Measurements from ENCODE around the gene CYB561D2. TPM values are rescaled to one million over a fixed set of nuclear protein-coding genes. Genes with fewer than 3 reads are reported as not detected.

The CYB561D2 gene
- total and polyA plus RNA-seq, 2 of the 13 experiments (the other 11 are each of a cell fraction or from before 2014, with no cell fraction given), result 11.1 to 17.2 TPM

DNA sequence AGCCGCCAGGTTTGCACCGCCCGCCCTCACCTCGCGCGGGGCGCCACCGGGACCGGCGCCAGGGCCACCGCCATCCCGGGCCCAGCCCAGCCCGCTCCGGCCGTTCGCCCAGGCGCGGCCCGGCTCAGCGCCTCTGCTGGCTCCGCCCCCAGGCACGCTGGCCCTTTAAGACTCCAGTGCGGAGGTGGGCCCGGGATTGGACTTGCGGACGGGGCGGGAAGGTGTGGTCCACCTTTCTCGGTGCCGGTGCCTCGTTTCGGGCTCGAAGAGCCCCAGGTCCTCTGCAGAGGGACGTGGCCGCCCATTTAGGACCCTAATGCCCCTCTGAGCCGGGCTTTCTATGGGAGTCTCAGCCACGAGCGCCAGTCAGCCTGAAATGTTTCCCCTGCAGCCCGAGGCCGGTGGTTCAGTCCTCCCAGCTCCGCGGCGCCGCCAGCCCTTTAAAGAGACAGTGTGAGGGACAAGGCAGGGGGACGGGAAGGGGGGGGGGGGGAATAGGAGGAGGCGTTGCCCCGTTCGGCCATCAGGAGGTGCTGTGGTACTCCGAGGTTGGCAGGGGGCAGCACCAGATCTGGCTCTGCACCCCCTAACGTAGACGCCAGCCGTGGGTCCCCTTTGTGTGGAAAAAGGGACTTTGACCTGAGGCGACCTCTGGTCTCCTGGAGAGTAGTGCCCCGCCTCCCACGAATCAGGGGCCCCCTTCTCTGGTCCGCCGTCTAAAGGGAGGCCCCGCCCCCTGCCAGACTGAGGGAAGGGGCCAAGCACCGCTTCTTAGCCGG lies 29.1 kb upstream of the CYB561D2 start (continued):
- TF ChIP-seq, protein P1, sequence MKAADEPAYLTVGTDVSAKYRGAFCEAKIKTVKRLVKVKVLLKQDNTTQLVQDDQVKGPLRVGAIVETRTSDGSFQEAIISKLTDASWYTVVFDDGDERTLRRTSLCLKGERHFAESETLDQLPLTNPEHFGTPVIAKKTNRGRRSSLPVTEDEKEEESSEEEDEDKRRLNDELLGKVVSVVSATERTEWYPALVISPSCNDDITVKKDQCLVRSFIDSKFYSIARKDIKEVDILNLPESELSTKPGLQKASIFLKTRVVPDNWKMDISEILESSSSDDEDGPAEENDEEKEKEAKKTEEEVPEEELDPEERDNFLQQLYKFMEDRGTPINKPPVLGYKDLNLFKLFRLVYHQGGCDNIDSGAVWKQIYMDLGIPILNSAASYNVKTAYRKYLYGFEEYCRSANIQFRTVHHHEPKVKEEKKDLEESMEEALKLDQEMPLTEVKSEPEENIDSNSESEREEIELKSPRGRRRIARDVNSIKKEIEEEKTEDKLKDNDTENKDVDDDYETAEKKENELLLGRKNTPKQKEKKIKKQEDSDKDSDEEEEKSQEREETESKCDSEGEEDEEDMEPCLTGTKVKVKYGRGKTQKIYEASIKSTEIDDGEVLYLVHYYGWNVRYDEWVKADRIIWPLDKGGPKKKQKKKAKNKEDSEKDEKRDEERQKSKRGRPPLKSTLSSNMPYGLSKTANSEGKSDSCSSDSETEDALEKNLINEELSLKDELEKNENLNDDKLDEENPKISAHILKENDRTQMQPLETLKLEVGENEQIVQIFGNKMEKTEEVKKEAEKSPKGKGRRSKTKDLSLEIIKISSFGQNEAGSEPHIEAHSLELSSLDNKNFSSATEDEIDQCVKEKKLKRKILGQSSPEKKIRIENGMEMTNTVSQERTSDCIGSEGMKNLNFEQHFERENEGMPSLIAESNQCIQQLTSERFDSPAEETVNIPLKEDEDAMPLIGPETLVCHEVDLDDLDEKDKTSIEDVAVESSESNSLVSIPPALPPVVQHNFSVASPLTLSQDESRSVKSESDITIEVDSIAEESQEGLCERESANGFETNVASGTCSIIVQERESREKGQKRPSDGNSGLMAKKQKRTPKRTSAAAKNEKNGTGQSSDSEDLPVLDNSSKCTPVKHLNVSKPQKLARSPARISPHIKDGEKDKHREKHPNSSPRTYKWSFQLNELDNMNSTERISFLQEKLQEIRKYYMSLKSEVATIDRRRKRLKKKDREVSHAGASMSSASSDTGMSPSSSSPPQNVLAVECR (CRISPR knock-in tag; IDR thresholded peaks at IDR 0.05; ENCODE audit: borderline replicate concordance), result peak; percentile 32; the same call in 1 of the 2 replicates
- TF ChIP-seq PCBP2 (optimal IDR thresholded peaks at IDR 0.05; ENCODE audit: low read depth, low read length, poor library complexity, severe bottlenecking) (no peak), DR1 (CRISPR knock-in tag; IDR thresholded peaks at IDR 0.05) (peak; percentile 92), KLF16 (CRISPR knock-in tag; IDR thresholded peaks at IDR 0.05) (peak in 1 of 2 experiments; percentile 11; a peak in 1 of 4 replicates), ZNF619 (CRISPR knock-in tag; IDR thresholded peaks at IDR 0.05) (no peak), SRSF9 (IDR thresholded peaks at IDR 0.05; ENCODE audit: borderline replicate concordance, insufficient read depth, low read depth, low read length, poor library complexity, severe bottlenecking) (no peak), FOXJ3 (CRISPR knock-in tag; IDR thresholded peaks at IDR 0.05; ENCODE audit: borderline replicate concordance) (peak; percentile 59; the same call in 1 of the 2 replicates), ZNF737 (CRISPR knock-in tag; IDR thresholded peaks at IDR 0.05; ENCODE audit: borderline replicate concordance) (no peak), SP4 (CRISPR knock-in tag; IDR thresholded peaks at IDR 0.05) (peak; percentile 91), HNF4G (IDR thresholded peaks at IDR 0.05; ENCODE audit: borderline replicate concordance, low read depth, low read length) (peak; percentile 94), HNF4G (CRISPR knock-in tag; IDR thresholded peaks at IDR 0.05; ENCODE audit: borderline replicate concordance, low read depth) (peak; percentile 86; the same call in 1 of the 2 replicates), ZNF234 (CRISPR knock-in tag; conservative IDR thresholded peaks at IDR 0.05) (no peak), NR3C1 (CRISPR knock-in tag; IDR thresholded peaks at IDR 0.05) (no peak), GZF1 (CRISPR knock-in tag; IDR thresholded peaks at IDR 0.05) (no peak)
- TF ChIP-seq, protein P2, sequence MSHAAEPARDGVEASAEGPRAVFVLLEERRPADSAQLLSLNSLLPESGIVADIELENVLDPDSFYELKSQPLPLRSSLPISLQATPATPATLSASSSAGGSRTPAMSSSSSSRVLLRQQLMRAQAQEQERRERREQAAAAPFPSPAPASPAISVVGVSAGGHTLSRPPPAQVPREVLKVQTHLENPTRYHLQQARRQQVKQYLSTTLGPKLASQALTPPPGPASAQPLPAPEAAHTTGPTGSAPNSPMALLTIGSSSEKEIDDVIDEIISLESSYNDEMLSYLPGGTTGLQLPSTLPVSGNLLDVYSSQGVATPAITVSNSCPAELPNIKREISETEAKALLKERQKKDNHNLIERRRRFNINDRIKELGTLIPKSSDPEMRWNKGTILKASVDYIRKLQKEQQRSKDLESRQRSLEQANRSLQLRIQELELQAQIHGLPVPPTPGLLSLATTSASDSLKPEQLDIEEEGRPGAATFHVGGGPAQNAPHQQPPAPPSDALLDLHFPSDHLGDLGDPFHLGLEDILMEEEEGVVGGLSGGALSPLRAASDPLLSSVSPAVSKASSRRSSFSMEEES (CRISPR knock-in tag; IDR thresholded peaks at IDR 0.05), result no peak
- TF ChIP-seq, protein P3, sequence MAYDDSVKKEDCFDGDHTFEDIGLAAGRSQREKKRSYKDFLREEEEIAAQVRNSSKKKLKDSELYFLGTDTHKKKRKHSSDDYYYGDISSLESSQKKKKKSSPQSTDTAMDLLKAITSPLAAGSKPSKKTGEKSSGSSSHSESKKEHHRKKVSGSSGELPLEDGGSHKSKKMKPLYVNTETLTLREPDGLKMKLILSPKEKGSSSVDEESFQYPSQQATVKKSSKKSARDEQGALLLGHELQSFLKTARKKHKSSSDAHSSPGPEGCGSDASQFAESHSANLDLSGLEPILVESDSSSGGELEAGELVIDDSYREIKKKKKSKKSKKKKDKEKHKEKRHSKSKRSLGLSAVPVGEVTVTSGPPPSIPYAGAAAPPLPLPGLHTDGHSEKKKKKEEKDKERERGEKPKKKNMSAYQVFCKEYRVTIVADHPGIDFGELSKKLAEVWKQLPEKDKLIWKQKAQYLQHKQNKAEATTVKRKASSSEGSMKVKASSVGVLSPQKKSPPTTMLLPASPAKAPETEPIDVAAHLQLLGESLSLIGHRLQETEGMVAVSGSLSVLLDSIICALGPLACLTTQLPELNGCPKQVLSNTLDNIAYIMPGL (CRISPR knock-in tag; IDR thresholded peaks at IDR 0.05; ENCODE audit: borderline replicate concordance in 1 of 2, low read depth in 1 of 2), result peak; percentile 37 to 59; a peak in 2 of 4 replicates
